HEK293 (cell line): Measurements from ENCODE around the gene TES.

Source experiments
- PRDM1 ChIP-seq: fragments of 450-650 bp; formaldehyde crosslinking; IDR thresholded peaks from 2 replicates; pipeline ENCODE4; 2016; ENCODE audit warnings: missing biosample characterization, missing genetic modification characterization
- TCF7L2 ChIP-seq: IDR thresholded peaks from 2 replicates; pipeline ENCODE4 v1.6.1; 2011; ENCODE audit warnings: low read depth, mild to moderate bottlenecking, inconsistent platforms, low read length, moderate library complexity, borderline replicate concordance
- ZBTB7A ChIP-seq: fragments of 450-650 bp; formaldehyde crosslinking; IDR thresholded peaks from 2 replicates; pipeline ENCODE4 v1.5.1; 2016; ENCODE audit warnings: low read depth, missing biosample characterization, missing genetic modification characterization
- ZNF174 ChIP-seq: fragments of 450-650 bp; formaldehyde crosslinking; IDR thresholded peaks from 2 replicates; pipeline ENCODE4 v1.5.0; 2017; ENCODE audit warnings: missing biosample characterization, mild to moderate bottlenecking, missing genetic modification characterization
- ZNF341 ChIP-seq: fragments of 450-650 bp; formaldehyde crosslinking; IDR thresholded peaks from 2 replicates; pipeline ENCODE4; 2016; ENCODE audit warnings: low read depth, missing biosample characterization, missing genetic modification characterization
- ZNF366 ChIP-seq: fragments of 450-650 bp; formaldehyde crosslinking; conservative IDR thresholded peaks from 2 replicates; pipeline ENCODE4 v1.5.1; 2016; ENCODE audit warnings: missing biosample characterization, missing genetic modification characterization
- ZNF391 ChIP-seq: fragments of 450-650 bp; formaldehyde crosslinking; IDR thresholded peaks from 2 replicates; pipeline ENCODE4 v1.5.1; 2016; ENCODE audit warnings: low read depth, missing biosample characterization, missing genetic modification characterization, borderline replicate concordance
- ZNF585B ChIP-seq: fragments of 450-650 bp; formaldehyde crosslinking; IDR thresholded peaks from 2 replicates; pipeline ENCODE4 v1.5.1; 2016; ENCODE audit warnings: missing biosample characterization, missing genetic modification characterization
- ZNF596 ChIP-seq: fragments of 450-650 bp; IDR thresholded peaks from 2 replicates; pipeline ENCODE4 v1.5.0; 2018; ENCODE audit warnings: missing biosample characterization, mild to moderate bottlenecking, missing genetic modification characterization, moderate library complexity
- ZNF621 ChIP-seq: fragments of 450-650 bp; formaldehyde crosslinking; IDR thresholded peaks from 2 replicates; pipeline ENCODE4 v1.5.1; 2017; ENCODE audit warnings: missing biosample characterization, missing genetic modification characterization
- ZNF660 ChIP-seq: fragments of 450-650 bp; IDR thresholded peaks from 2 replicates; pipeline ENCODE4 v1.5.1; 2018; ENCODE audit warnings: missing biosample characterization, mild to moderate bottlenecking, missing genetic modification characterization
- ZNF777 ChIP-seq: fragments of 450-650 bp; formaldehyde crosslinking; IDR thresholded peaks from 2 replicates; pipeline ENCODE4 v1.5.1; 2017; ENCODE audit warnings: missing biosample characterization, missing genetic modification characterization, borderline replicate concordance
- ZSCAN23 ChIP-seq: fragments of 450-650 bp; formaldehyde crosslinking; IDR thresholded peaks from 2 replicates; pipeline ENCODE4 v1.5.1; 2016; ENCODE audit warnings: missing biosample characterization, missing genetic modification characterization
- TF ChIP-seq, protein P1 (sequence below): fragments of 450-650 bp; formaldehyde crosslinking; IDR thresholded peaks from 2 replicates; pipeline ENCODE4 v1.5.1; 2017; ENCODE audit warnings: missing biosample characterization, missing genetic modification characterization
- TF ChIP-seq, protein P2 (sequence below): fragments of 450-650 bp; formaldehyde crosslinking; IDR thresholded peaks from 2 replicates; pipeline ENCODE4 v1.5.1; 2016; ENCODE audit warnings: missing biosample characterization, missing genetic modification characterization, borderline replicate concordance
- TF ChIP-seq, protein P3 (sequence below): fragments of 450-650 bp; formaldehyde crosslinking; IDR thresholded peaks from 2 replicates; pipeline ENCODE4 v1.5.1; 2016; ENCODE audit warnings: missing biosample characterization, missing genetic modification characterization
- TF ChIP-seq, protein P4 (sequence below): fragments of 450-650 bp; formaldehyde crosslinking; IDR thresholded peaks from 2 replicates; pipeline ENCODE4 v1.5.1; 2016; ENCODE audit warnings: missing biosample characterization, missing genetic modification characterization
- TF ChIP-seq, protein P5 (sequence below): fragments of 450-650 bp; formaldehyde crosslinking; IDR thresholded peaks from 2 replicates; pipeline ENCODE4 v1.5.1; 2016; ENCODE audit warnings: missing biosample characterization, missing genetic modification characterization
- TF ChIP-seq, protein P6 (sequence below): fragments of 450-650 bp; formaldehyde crosslinking; IDR thresholded peaks from 2 replicates; pipeline ENCODE4 v1.5.1; 2016; ENCODE audit warnings: missing biosample characterization, missing genetic modification characterization

Gene TES

DNA sequence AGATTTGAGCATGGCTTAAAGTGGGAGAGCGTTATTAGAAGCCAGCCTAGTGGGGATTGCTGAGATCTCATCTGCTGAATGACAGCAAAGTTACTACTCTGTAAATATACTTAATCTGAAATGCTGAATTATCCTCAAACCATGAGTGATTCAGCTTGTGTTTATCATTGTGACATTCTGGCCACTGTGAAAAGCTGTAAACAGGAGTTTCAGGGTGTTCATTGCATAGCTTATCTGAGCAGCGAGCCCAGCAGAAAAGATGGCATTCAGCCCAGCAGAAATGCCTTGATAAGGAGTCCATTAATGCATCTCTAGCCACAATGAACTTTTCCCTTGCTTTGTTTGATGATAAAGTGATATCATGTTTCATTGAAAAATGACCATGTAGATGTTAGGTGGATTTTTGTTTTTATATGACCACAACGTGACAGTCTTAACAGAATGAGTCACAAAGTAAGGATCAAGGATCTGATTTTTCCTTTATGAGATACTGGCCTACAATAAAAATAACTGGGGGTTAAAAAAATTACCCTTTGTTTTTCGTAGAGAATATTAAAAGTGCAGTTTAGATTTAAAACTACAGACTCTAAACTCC, 7.8 kb downstream of the TES start (continued):
- TF ChIP-seq, protein P1, sequence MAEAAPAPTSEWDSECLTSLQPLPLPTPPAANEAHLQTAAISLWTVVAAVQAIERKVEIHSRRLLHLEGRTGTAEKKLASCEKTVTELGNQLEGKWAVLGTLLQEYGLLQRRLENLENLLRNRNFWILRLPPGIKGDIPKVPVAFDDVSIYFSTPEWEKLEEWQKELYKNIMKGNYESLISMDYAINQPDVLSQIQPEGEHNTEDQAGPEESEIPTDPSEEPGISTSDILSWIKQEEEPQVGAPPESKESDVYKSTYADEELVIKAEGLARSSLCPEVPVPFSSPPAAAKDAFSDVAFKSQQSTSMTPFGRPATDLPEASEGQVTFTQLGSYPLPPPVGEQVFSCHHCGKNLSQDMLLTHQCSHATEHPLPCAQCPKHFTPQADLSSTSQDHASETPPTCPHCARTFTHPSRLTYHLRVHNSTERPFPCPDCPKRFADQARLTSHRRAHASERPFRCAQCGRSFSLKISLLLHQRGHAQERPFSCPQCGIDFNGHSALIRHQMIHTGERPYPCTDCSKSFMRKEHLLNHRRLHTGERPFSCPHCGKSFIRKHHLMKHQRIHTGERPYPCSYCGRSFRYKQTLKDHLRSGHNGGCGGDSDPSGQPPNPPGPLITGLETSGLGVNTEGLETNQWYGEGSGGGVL, result peak; percentile 59
- TF ChIP-seq ZNF366 (tag by site-specific recombination), result peak; percentile 99
- TF ChIP-seq ZSCAN23 (tag by site-specific recombination), result peak; percentile 99
- peak; percentile 93; the same call in 1 of the 2 replicates for TF ChIP-seq ZNF660
- TF ChIP-seq, protein P2, sequence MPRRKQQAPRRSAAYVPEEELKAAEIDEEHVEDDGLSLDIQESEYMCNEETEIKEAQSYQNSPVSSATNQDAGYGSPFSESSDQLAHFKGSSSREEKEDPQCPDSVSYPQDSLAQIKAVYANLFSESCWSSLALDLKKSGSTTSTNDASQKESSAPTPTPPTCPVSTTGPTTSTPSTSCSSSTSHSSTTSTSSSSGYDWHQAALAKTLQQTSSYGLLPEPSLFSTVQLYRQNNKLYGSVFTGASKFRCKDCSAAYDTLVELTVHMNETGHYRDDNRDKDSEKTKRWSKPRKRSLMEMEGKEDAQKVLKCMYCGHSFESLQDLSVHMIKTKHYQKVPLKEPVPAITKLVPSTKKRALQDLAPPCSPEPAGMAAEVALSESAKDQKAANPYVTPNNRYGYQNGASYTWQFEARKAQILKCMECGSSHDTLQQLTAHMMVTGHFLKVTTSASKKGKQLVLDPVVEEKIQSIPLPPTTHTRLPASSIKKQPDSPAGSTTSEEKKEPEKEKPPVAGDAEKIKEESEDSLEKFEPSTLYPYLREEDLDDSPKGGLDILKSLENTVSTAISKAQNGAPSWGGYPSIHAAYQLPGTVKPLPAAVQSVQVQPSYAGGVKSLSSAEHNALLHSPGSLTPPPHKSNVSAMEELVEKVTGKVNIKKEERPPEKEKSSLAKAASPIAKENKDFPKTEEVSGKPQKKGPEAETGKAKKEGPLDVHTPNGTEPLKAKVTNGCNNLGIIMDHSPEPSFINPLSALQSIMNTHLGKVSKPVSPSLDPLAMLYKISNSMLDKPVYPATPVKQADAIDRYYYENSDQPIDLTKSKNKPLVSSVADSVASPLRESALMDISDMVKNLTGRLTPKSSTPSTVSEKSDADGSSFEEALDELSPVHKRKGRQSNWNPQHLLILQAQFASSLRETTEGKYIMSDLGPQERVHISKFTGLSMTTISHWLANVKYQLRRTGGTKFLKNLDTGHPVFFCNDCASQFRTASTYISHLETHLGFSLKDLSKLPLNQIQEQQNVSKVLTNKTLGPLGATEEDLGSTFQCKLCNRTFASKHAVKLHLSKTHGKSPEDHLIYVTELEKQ, result peak; percentile 100
- peak; percentile 92 for TF ChIP-seq TCF7L2
- TF ChIP-seq, protein P3, sequence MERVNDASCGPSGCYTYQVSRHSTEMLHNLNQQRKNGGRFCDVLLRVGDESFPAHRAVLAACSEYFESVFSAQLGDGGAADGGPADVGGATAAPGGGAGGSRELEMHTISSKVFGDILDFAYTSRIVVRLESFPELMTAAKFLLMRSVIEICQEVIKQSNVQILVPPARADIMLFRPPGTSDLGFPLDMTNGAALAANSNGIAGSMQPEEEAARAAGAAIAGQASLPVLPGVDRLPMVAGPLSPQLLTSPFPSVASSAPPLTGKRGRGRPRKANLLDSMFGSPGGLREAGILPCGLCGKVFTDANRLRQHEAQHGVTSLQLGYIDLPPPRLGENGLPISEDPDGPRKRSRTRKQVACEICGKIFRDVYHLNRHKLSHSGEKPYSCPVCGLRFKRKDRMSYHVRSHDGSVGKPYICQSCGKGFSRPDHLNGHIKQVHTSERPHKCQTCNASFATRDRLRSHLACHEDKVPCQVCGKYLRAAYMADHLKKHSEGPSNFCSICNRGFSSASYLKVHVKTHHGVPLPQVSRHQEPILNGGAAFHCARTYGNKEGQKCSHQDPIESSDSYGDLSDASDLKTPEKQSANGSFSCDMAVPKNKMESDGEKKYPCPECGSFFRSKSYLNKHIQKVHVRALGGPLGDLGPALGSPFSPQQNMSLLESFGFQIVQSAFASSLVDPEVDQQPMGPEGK (tag by site-specific recombination), result peak; percentile 87
- TF ChIP-seq, protein P4, sequence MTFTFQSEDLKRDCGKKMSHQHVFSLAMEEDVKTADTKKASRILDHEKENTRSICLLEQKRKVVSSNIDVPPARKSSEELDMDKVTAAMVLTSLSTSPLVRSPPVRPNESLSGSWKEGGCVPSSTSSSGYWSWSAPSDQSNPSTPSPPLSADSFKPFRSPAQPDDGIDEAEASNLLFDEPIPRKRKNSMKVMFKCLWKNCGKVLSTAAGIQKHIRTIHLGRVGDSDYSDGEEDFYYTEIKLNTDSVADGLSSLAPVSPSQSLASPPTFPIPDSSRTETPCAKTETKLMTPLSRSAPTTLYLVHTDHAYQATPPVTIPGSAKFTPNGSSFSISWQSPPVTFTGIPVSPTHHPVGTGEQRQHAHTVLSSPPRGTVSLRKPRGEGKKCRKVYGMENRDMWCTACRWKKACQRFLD, result no peak
- no peak for TF ChIP-seq ZNF777 (tag by site-specific recombination)
- TF ChIP-seq ZNF391 (tag by site-specific recombination), result peak; percentile 98; the same call in 1 of the 2 replicates
- TF ChIP-seq PRDM1 (tag by site-specific recombination), result no peak
- TF ChIP-seq ZNF174 (tag by site-specific recombination), result no peak
- peak; percentile 62; the same call in 1 of the 2 replicates for TF ChIP-seq ZBTB7A (tag by site-specific recombination)
- peak; percentile 31; the same call in 1 of the 2 replicates for TF ChIP-seq ZNF341 (tag by site-specific recombination)
- TF ChIP-seq, protein P5, sequence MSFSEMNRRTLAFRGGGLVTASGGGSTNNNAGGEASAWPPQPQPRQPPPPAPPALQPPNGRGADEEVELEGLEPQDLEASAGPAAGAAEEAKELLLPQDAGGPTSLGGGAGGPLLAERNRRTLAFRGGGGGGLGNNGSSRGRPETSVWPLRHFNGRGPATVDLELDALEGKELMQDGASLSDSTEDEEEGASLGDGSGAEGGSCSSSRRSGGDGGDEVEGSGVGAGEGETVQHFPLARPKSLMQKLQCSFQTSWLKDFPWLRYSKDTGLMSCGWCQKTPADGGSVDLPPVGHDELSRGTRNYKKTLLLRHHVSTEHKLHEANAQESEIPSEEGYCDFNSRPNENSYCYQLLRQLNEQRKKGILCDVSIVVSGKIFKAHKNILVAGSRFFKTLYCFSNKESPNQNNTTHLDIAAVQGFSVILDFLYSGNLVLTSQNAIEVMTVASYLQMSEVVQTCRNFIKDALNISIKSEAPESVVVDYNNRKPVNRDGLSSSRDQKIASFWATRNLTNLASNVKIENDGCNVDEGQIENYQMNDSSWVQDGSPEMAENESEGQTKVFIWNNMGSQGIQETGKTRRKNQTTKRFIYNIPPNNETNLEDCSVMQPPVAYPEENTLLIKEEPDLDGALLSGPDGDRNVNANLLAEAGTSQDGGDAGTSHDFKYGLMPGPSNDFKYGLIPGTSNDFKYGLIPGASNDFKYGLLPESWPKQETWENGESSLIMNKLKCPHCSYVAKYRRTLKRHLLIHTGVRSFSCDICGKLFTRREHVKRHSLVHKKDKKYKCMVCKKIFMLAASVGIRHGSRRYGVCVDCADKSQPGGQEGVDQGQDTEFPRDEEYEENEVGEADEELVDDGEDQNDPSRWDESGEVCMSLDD, result peak; percentile 83; the same call in 1 of the 2 replicates
- TF ChIP-seq, protein P6, sequence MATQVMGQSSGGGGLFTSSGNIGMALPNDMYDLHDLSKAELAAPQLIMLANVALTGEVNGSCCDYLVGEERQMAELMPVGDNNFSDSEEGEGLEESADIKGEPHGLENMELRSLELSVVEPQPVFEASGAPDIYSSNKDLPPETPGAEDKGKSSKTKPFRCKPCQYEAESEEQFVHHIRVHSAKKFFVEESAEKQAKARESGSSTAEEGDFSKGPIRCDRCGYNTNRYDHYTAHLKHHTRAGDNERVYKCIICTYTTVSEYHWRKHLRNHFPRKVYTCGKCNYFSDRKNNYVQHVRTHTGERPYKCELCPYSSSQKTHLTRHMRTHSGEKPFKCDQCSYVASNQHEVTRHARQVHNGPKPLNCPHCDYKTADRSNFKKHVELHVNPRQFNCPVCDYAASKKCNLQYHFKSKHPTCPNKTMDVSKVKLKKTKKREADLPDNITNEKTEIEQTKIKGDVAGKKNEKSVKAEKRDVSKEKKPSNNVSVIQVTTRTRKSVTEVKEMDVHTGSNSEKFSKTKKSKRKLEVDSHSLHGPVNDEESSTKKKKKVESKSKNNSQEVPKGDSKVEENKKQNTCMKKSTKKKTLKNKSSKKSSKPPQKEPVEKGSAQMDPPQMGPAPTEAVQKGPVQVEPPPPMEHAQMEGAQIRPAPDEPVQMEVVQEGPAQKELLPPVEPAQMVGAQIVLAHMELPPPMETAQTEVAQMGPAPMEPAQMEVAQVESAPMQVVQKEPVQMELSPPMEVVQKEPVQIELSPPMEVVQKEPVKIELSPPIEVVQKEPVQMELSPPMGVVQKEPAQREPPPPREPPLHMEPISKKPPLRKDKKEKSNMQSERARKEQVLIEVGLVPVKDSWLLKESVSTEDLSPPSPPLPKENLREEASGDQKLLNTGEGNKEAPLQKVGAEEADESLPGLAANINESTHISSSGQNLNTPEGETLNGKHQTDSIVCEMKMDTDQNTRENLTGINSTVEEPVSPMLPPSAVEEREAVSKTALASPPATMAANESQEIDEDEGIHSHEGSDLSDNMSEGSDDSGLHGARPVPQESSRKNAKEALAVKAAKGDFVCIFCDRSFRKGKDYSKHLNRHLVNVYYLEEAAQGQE (tag by site-specific recombination), result peak; percentile 44; the same call in 1 of the 2 replicates
- TF ChIP-seq ZNF621 (tag by site-specific recombination), result no peak
- peak; percentile 85 for TF ChIP-seq ZNF596
- no peak for TF ChIP-seq ZNF585B (tag by site-specific recombination)
